Stimulated activated CD4-positive, alpha-beta T cell treated with anti-CD3 and anti-CD28 coated beads, Interleukin-4, amount 100 ng/mL, for 1 hour (primary cell): Measurements from ENCODE around the gene PTPRO.
"Not testable (repeated sequence)": the region's sequence is repeated elsewhere in the genome, so short reads cannot be mapped to it uniquely, and the experiment has no call there.

Source experiments
- DNase-seq: peaks from one replicate; pipeline ENCODE4 v3.0.0-alpha.2; 2020

PTPRO gene

GRCh38 chr12:15608406-15608805 lies 286.1 kb downstream of the PTPRO start:
- DNase-seq = no peak

- no peak for DNase-seq
These were observed 286.6 kb downstream of the PTPRO start for GRCh38 chr12:15608941-15609340.

GRCh38 chr12:15613981-15614380 lies 291.7 kb downstream of the PTPRO start:
- DNase-seq = no peak

- DNase-seq = not testable (repeated sequence)
These were observed 294.2 kb downstream of the PTPRO start for GRCh38 chr12:15616495-15616894.

GRCh38 chr12:15620741-15621539 lies 298.6 kb downstream of the PTPRO start:
- no peak for DNase-seq

- no peak for DNase-seq
These were observed 302.8 kb downstream of the PTPRO start for GRCh38 chr12:15625075-15625474.

GRCh38 chr12:15627995-15628945 lies 306.0 kb downstream of the PTPRO start:
- DNase-seq = no peak

- no peak for DNase-seq
These were observed 306.8 kb downstream of the PTPRO start for GRCh38 chr12:15629108-15629507.

GRCh38 chr12:15629761-15630160 lies 307.5 kb downstream of the PTPRO start:
- no peak for DNase-seq

GRCh38 chr12:15631007-15631715 lies 308.9 kb downstream of the PTPRO start:
- no peak for DNase-seq

GRCh38 chr12:15632708-15633107 lies 310.4 kb downstream of the PTPRO start:
- DNase-seq = no peak

- DNase-seq = no peak
These were observed 310.9 kb downstream of the PTPRO start for GRCh38 chr12:15633201-15633600.

- no peak for DNase-seq
These were observed 311.8 kb downstream of the PTPRO start for GRCh38 chr12:15634010-15634683.

GRCh38 chr12:15636060-15636890 lies 314.0 kb downstream of the PTPRO start:
- no peak for DNase-seq

- DNase-seq = no peak
These were observed 315.9 kb downstream of the PTPRO start for GRCh38 chr12:15638231-15638630.

- no peak for DNase-seq
These were observed 322.4 kb downstream of the PTPRO start for GRCh38 chr12:15644700-15645099.

GRCh38 chr12:15646581-15646980 lies 324.3 kb downstream of the PTPRO start:
- no peak for DNase-seq
